ENCODE results near the gene RND3. TPM values are rescaled to one million over a fixed set of nuclear protein-coding genes. Genes with fewer than 3 reads are reported as not detected.

RND3 gene
- total and polyA plus RNA-seq, 7 donors, result 8.8 to 55.3 (median 11.7) TPM

GRCh38 chr2:150526006-150526405, 38.5 kb upstream of the RND3 start:
- intact Hi-C loops (cut with DNase I), result no loop called here
- 80 to 94% (median 84%) methylated on average over 1 of the region's 1 CpG for WGBS, 3 donors

GRCh38 chr2:150522269-150522668, 34.8 kb upstream of the RND3 start:
- Histone ChIP-seq H3K27me3 (ENCODE audit: insufficient read depth in 3 of 3, low read length in 2 of 3) (no peaks in the 10 kb centered on the region), H3K36me3 (ENCODE audit: insufficient read depth in 1 of 2, low read depth in 1 of 2) (no peaks in the 10 kb centered on the region), H3K27ac (no peak overlapping the region), H3K4me1 (no peaks in the 10 kb centered on the region), H3K4me3 (no peak overlapping the region), H3K9me3 (no peaks in the 10 kb centered on the region)
- no peak for ATAC-seq
- WGBS, 3 donors, result 94 to 97% (median 95%) methylated on average over 4 of the region's 4 CpGs
- intact Hi-C loops (cut with DNase I), result no loop called here
- DNase-seq, result no peak
- TF ChIP-seq CTCF (IDR thresholded peaks at IDR 0.05), result no peak

More at GRCh38 chr2:150526006-150526405, 38.5 kb upstream of the RND3 start:
- TF ChIP-seq CTCF (IDR thresholded peaks at IDR 0.05), result no peak
- H3K4me1 ChIP-seq, result no peaks in the 10 kb centered on the region
- H3K27ac ChIP-seq, result no peak overlapping the region
- no peaks in the 10 kb centered on the region for H3K36me3 ChIP-seq (ENCODE audit: insufficient read depth in 1 of 2, low read depth in 1 of 2)
- no peaks in the 10 kb centered on the region for H3K9me3 ChIP-seq
- H3K4me3 ChIP-seq, result no peak overlapping the region
- DNase-seq (no peak), ATAC-seq (no peak)
- H3K27me3 ChIP-seq (ENCODE audit: insufficient read depth in 3 of 3, low read length in 2 of 3), result no peaks in the 10 kb centered on the region

GRCh38 chr2:150520887-150521664, 33.6 kb upstream of the RND3 start:
- H3K4me3 ChIP-seq, result no peak overlapping the region
- no peaks in the 10 kb centered on the region for H3K27me3 ChIP-seq (ENCODE audit: insufficient read depth in 3 of 3, low read length in 2 of 3)
- WGBS, 3 donors, result 21 to 42% (median 21%) methylated on average over 4 of the region's 4 CpGs
- no peak for TF ChIP-seq CTCF (IDR thresholded peaks at IDR 0.05)
- H3K4me1 ChIP-seq, result no peaks in the 10 kb centered on the region
- no peak overlapping the region for H3K27ac ChIP-seq
- H3K9me3 ChIP-seq, result no peaks in the 10 kb centered on the region
- intact Hi-C loops (cut with DNase I), result no loop called here
- ATAC-seq (no peak), DNase-seq (no peak)
- no peaks in the 10 kb centered on the region for H3K36me3 ChIP-seq (ENCODE audit: insufficient read depth in 1 of 2, low read depth in 1 of 2)

GRCh38 chr2:150520033-150520432, 32.6 kb upstream of the RND3 start:
- 73 to 78% (median 77%) methylated on average over 4 of the region's 4 CpGs for WGBS, 3 donors
- Histone ChIP-seq H3K27me3 (ENCODE audit: insufficient read depth in 3 of 3, low read length in 2 of 3) (no peaks in the 10 kb centered on the region), H3K4me3 (no peak overlapping the region), H3K36me3 (ENCODE audit: insufficient read depth in 1 of 2, low read depth in 1 of 2) (no peaks in the 10 kb centered on the region), H3K27ac (no peak overlapping the region), H3K4me1 (no peaks in the 10 kb centered on the region), H3K9me3 (no peaks in the 10 kb centered on the region)
- DNase-seq (no peak), ATAC-seq (no peak)
- no peak for TF ChIP-seq CTCF (IDR thresholded peaks at IDR 0.05)
- intact Hi-C loops (cut with DNase I), result no loop called here
